HEK293T (cell line): ENCODE measurements around the gene SH3RF3.

Source experiments
- CTCF ChIA-PET: fragments of 350-600 bp; formaldehyde crosslinking; extraction: SDS; loops from one replicate; lab custom pipeline; 2021; ENCODE audit warnings: antibody characterized with exemption, inconsistent platforms; lab: Yijun Ruan, JAX
- POLR2A ChIA-PET: fragments of 350-600 bp; formaldehyde crosslinking; extraction: SDS; loops from one replicate; lab custom pipeline; 2020; ENCODE audit warnings: antibody characterized with exemption, inconsistent platforms; lab: Yijun Ruan, JAX
- DNase-seq: peaks from one replicate; pipeline ENCODE4 v3.0.0; 2012; ENCODE audit warnings: mixed read lengths; ENCODE audit errors: extremely low spot score
- ARNT ChIP-seq: fragments of 450-650 bp; IDR thresholded peaks from 2 replicates; pipeline ENCODE4 v1.6.1; 2017; ENCODE audit warnings: mild to moderate bottlenecking
- BHLHE40 ChIP-seq: fragments of 450-650 bp; IDR thresholded peaks from 2 replicates; pipeline ENCODE4 v1.6.1; 2016; ENCODE audit warnings: mild to moderate bottlenecking, moderate library complexity, borderline replicate concordance
- CTBP1 ChIP-seq: fragments of 450-650 bp; IDR thresholded peaks from 2 replicates; pipeline ENCODE4 v1.6.1; 2016; ENCODE audit warnings: borderline replicate concordance
- ELF4 ChIP-seq: fragments of 450-650 bp; IDR thresholded peaks from 2 replicates; pipeline ENCODE4 v1.6.1; 2017; ENCODE audit warnings: antibody characterized with exemption
- FOXA1 ChIP-seq: fragments of 450-650 bp; IDR thresholded peaks from 2 replicates; pipeline ENCODE4 v1.6.1; 2016; ENCODE audit warnings: mild to moderate bottlenecking
- FOXK2 ChIP-seq: fragments of 450-650 bp; IDR thresholded peaks from 2 replicates; pipeline ENCODE4 v1.6.1; 2016; ENCODE audit warnings: mild to moderate bottlenecking
- FOXM1 ChIP-seq: fragments of 450-650 bp; IDR thresholded peaks from 2 replicates; pipeline ENCODE4 v1.6.1; 2017; ENCODE audit warnings: mild to moderate bottlenecking, borderline replicate concordance
- HDGF ChIP-seq: fragments of 450-650 bp; IDR thresholded peaks from 2 replicates; pipeline ENCODE4 v1.6.1; 2017; ENCODE audit warnings: antibody characterized with exemption, borderline replicate concordance
- L3MBTL2 ChIP-seq: fragments of 450-650 bp; conservative IDR thresholded peaks from 2 replicates; pipeline ENCODE4 v1.6.1; 2016; ENCODE audit warnings: mild to moderate bottlenecking
- LEF1 ChIP-seq: fragments of 450-650 bp; IDR thresholded peaks from 2 replicates; pipeline ENCODE4 v1.6.1; 2017; ENCODE audit warnings: mild to moderate bottlenecking, borderline replicate concordance
- NFRKB ChIP-seq: fragments of 450-650 bp; IDR thresholded peaks from 2 replicates; pipeline ENCODE4 v1.6.1; 2016; ENCODE audit warnings: mild to moderate bottlenecking, moderate library complexity
- PKNOX1 ChIP-seq: fragments of 450-650 bp; IDR thresholded peaks from 2 replicates; pipeline ENCODE4 v1.6.1; 2016
- SP1 ChIP-seq: fragments of 450-650 bp; IDR thresholded peaks from 2 replicates; pipeline ENCODE4 v1.6.1; 2017
- SUZ12 ChIP-seq: fragments of 450-650 bp; IDR thresholded peaks from 2 replicates; pipeline ENCODE4 v1.6.1; 2016; ENCODE audit warnings: mild to moderate bottlenecking
- TARDBP ChIP-seq: fragments of 450-650 bp; IDR thresholded peaks from 2 replicates; pipeline ENCODE4 v1.6.1; 2016
- ZNF384 ChIP-seq: fragments of 450-650 bp; IDR thresholded peaks from 2 replicates; pipeline ENCODE4 v1.6.1; 2016

Gene SH3RF3

DNA sequence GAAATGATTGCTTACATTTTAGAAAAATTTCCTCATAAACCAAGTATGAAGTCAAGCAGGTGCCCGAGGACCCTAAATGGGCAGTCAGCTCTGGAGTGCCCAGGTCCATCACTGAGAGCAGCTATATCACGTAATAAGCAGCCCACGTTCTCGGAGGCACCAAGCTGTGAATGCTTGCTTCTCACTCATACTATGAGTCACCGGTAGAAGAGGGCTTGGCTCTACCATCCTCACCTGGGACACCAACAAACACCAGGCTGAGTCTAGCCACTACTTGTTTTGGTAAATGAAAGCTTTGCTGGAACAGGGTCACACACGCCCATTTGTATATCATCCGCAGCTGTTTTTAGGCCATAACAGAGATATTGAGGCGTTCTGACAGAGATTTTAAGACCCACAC lies 277.3 kb downstream of the SH3RF3 start:
- CTCF ChIA-PET = interaction anchor here (0.9 kb wide), 1 partner anchor 20 kb away, joined by 4 read pairs; no protein-coding TSS in a partner anchor
- POLR2A ChIA-PET = no interaction called here
- DNase-seq = no peak
- TF ChIP-seq CTBP1 (no peak), SUZ12 (no peak), FOXK2 (no peak), HDGF (no peak), NFRKB (no peak), FOXM1 (no peak)

DNA sequence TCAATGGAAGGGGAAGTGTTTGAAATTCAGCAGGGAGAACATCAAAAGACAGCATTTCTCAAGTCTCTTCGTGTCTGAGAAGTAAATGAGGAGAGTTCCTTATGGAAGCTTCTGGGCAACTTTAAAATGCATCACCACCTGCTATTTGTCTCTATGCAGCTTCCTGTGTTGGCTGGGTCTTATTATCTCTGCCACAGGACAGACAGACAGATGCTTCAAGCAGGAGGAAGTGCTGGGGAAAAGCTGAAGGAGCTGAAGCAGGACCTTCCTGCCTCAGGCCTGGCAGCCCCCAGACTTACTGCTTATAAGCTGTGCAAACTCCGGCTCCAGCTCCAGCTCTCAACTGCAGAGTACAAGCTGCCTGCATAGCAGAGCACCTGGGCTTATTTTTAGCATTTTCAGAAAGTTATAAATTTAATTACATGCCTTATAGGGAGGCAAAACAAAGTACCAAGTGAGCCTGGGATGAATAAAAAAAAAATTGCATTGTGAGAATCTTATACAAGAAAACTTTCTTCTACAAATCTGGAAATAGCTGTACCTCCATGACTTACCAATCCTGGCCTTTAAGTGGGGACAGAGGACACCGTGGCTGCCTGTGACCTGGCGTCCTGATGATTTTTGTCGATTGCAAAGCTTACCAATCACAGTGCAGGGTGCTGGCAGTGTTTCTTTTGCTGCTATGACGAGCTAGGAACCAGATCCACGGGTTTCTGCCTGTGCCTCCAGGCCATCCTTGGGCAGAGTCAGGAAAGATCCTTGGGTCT lies 278.5 kb downstream of the SH3RF3 start:
- DNase-seq = no peak
- CTCF ChIA-PET = interaction anchor here (0.9 kb wide), 1 partner anchor 21 kb away, joined by 4 read pairs; no protein-coding TSS in a partner anchor
- POLR2A ChIA-PET = no interaction called here
- no peak for TF ChIP-seq LEF1
- no peak for TF ChIP-seq TARDBP
- no peak for TF ChIP-seq NFRKB
- no peak for TF ChIP-seq ZNF384
- TF ChIP-seq HDGF = no peak
- TF ChIP-seq SUZ12 = no peak
- no peak for TF ChIP-seq ARNT
- TF ChIP-seq PKNOX1 = no peak
- no peak for TF ChIP-seq FOXK2
- TF ChIP-seq BHLHE40 = no peak
- TF ChIP-seq ELF4 = no peak
- no peak for TF ChIP-seq CTBP1
- TF ChIP-seq FOXA1 = no peak
- TF ChIP-seq L3MBTL2 = no peak

DNA sequence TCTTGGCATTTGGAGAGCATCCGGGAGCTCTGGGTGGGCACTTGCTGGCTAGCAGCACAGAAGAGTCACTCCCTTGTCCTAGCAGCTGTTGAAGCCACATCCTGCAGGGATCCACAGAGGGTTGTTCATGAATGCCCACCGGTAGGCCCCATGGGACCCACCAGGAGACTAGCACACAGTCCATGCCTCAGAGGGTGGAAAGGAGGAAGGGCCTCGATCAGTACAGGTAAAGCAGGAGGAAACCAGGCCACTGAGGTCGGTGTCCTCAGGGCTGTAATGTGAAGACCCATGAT lies 279.0 kb downstream of the SH3RF3 start:
- no peak for DNase-seq
- CTCF ChIA-PET = no interaction called here
- POLR2A ChIA-PET = no interaction called here
- TF ChIP-seq FOXM1 = no peak
- TF ChIP-seq SP1 = no peak
- no peak for TF ChIP-seq HDGF

DNA sequence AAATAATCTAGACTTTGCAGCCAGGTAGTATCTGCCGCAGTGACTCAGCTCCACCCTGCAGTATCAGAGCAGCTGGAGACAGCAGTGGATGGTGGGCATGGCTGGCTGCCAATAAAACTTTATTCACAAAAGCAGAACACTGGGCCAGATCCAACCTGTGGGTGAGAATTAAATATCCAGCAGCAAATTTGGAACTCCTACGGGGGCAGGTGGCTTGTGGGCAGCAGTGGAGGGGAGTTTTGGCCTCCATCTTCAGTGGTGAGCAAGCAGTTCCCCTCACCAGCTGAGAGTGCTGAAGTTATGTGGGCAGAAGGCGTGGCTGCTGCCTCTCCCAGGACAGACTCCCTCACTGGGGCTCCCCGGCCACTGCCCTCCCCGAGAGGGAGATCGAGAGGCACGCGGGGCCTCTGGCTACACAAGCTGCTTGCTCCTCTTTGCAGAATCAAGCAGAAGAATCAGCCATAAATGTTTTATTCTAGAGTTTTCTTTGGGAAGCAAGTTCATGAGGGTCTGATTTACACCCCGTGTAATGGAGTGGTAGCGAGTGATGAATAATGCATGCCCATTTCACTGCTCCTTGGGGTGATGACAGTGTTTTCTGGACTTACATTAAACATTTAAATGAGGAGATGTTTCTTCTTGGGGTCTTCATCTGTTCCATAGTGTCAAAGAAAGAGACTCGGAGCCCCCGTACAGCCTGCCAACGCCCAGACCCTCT lies 280.5 kb downstream of the SH3RF3 start:
- CTCF ChIA-PET = interaction anchor here (0.6 to 1.1 kb wide), 4 partner anchors 10 to 529 kb away, joined by 3 to 4 read pairs (median 4); no protein-coding TSS in a partner anchor
- TF ChIP-seq LEF1 = no peak
- TF ChIP-seq NFRKB = no peak
- no peak for TF ChIP-seq FOXK2
- POLR2A ChIA-PET = no interaction called here
- DNase-seq = no peak

DNA sequence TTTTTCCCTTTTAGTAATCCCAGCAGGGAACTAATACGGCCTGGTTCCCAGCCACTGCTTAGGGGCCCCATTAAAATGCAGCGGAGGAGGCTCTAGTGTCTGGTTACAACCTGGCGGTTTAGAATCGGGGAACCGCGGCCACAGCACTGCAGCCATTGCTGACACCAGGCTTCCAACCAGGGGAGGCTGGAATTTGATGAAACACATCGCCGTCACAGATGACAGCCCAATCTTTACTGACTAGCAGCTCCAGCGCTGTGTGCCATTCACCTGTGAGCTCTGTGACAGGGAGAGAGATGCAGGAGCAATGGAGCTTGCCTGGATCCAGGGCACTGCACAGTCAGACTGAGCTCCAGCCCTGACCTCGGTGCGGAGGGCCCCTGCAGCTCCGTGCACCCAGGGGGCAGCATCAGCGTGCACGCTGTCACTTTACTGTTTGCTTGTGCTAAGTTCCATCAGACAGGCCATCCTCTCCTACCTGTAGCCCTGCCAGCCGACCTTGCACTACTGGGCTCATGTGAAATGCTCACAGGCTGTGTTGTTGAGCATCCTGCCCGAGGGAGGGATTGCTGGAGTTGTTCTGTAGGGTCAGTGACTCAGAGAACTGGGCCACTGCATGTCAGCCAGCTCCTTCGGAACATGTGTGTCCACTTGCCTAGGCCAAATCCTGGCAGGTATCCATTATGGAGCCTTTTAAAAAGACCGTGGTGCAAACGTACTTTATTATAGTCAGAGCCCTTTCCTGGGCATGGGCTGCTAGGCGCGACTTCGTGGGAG lies 281.2 kb downstream of the SH3RF3 start:
- ChIA-PET CTCF (interaction anchor here (0.6 to 1.1 kb wide), 3 partner anchors 9 to 530 kb away, joined by 3 to 4 read pairs (median 4); no protein-coding TSS in a partner anchor), POLR2A (interaction anchor here (1.0 kb wide), 1 partner anchor 92 kb away, joined by 5 read pairs; no protein-coding TSS in a partner anchor)

More for the DNA sequence above, 281.2 kb downstream of the SH3RF3 start:
- peak; percentile 28 for DNase-seq
- TF ChIP-seq LEF1 (no peak), ELF4 (no peak), TARDBP (no peak), FOXM1 (no peak), PKNOX1 (no peak), FOXA1 (no peak), FOXK2 (no peak), ARNT (no peak), BHLHE40 (no peak), SUZ12 (no peak), L3MBTL2 (no peak), SP1 (no peak), NFRKB (no peak)
